Cardiac atrium fibroblast (primary cell): ENCODE measurements around the gene MOAP1. TPM values are rescaled to one million over a fixed set of nuclear protein-coding genes. Genes with fewer than 3 reads are reported as not detected.

Source experiments
- total RNA-seq: library from RNA; depleted of rRNA; stranded (reverse); fragments of >200 nt; gene quantifications from 2 replicates; pipeline ENCODE4 v1.2.3, GENCODE V29; 2015

Gene MOAP1, protein sequence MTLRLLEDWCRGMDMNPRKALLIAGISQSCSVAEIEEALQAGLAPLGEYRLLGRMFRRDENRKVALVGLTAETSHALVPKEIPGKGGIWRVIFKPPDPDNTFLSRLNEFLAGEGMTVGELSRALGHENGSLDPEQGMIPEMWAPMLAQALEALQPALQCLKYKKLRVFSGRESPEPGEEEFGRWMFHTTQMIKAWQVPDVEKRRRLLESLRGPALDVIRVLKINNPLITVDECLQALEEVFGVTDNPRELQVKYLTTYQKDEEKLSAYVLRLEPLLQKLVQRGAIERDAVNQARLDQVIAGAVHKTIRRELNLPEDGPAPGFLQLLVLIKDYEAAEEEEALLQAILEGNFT
- 11.7 and 19.9 TPM in 2 replicates for total RNA-seq

GRCh38 chr14:93184391-93185348 is at the start of gene MOAP1, which contains the start of gene LYSET:
Gene MOAP1 (minus strand): TSS chr14:93184897. CDS start chr14:93184242, 655 bp downstream.
Gene LYSET (plus strand): TSS chr14:93185317. CDS start chr14:93185406, 89 bp downstream.

GRCh38 chr14:93206793-93207467 is 22.2 kb upstream of the MOAP1 start, which contains the start of the genes GON7 and UBR7:
Gene GON7 (minus strand): TSS chr14:93207065. CDS start chr14:93207037, 28 bp downstream.
Gene UBR7 (plus strand): TSS chr14:93207256. CDS start chr14:93207292, 36 bp downstream.

Other genes with a start within 250 kb of the MOAP1 start
- 32.9 and 37.7 TPM in 2 replicates for gene ITPK1, start 69.0 kb downstream of the MOAP1 start, total RNA-seq
- gene LYSET, start 420 bp upstream of the MOAP1 start, total RNA-seq = 3.9 and 5.8 TPM in 2 replicates
- 11.3 and 13.2 TPM in 2 replicates for gene GON7, start 22.2 kb upstream of the MOAP1 start, total RNA-seq
- gene UBR7, start 22.4 kb upstream of the MOAP1 start, total RNA-seq = 9.7 and 33.8 TPM in 2 replicates
- 9.6 and 13.3 TPM in 2 replicates for gene BTBD7, start 148.1 kb upstream of the MOAP1 start, total RNA-seq
- gene COX8C, start 162.3 kb upstream of the MOAP1 start, total RNA-seq = not detected in 2 replicates
- 0.16 TPM in 1 of 2 replicates, not detected in the other for gene UNC79, start 246.0 kb upstream of the MOAP1 start, total RNA-seq